ENCODE data around the gene EPO. TPM values are rescaled to one million over a fixed set of nuclear protein-coding genes. Genes with fewer than 3 reads are reported as not detected.

Gene EPO
- polyA plus RNA-seq, 1 donor (not counting 4 experiments of a cell fraction or from before 2014, with no cell fraction given): 0.35 TPM

- no peak overlapping the region for H3K9ac ChIP-seq (ENCODE audit: control insufficient read depth, extremely low read depth, insufficient read depth, low read length)
- H3K9me1 ChIP-seq (ENCODE audit: control insufficient read depth, extremely low read depth, insufficient read depth, low read length): no peaks in the 10 kb centered on the region
- FAIRE-seq: no peak
- H3K4me2 ChIP-seq (ENCODE audit: control insufficient read depth, extremely low read depth, insufficient read depth, low read depth, low read length): no peak overlapping the region
- dilution Hi-C loops (cut with MboI; ENCODE audit: extremely low pct_ligation_motif_present, low sequenced_read_pairs): no loop called here
- no peak for DNase-seq (ENCODE audit: low read depth, low spot score)
- H3K4me1 ChIP-seq (ENCODE audit: control insufficient read depth, extremely low read depth, insufficient read depth, low read length): peaks cover 16% of the 10 kb centered on the region
- H3K9me3 ChIP-seq (ENCODE audit: control insufficient read depth, low read depth, low read length): no peaks in the 10 kb centered on the region
- no peaks in the 10 kb centered on the region for H4K20me1 ChIP-seq (ENCODE audit: control insufficient read depth, extremely low read depth, insufficient read depth, low read length)
- peaks cover 17% of the 10 kb centered on the region for H3K27me3 ChIP-seq (ENCODE audit: control insufficient read depth, extremely low read depth, insufficient read depth, low read length)
- no peaks in the 10 kb centered on the region for H3K79me2 ChIP-seq (ENCODE audit: control insufficient read depth, insufficient read depth, low read length)
- no peaks in the 10 kb centered on the region for H3K36me3 ChIP-seq (ENCODE audit: control insufficient read depth in 2 of 2, extremely low read depth in 1 of 2, insufficient read depth in 2 of 2, low read length in 2 of 2)
- H3K4me3 ChIP-seq (ENCODE audit: control insufficient read depth in 2 of 3, extremely low read depth in 1 of 3, insufficient read depth in 2 of 3, low read depth in 1 of 3, low read length in 3 of 3): no peak overlapping the region
- H3K27ac ChIP-seq (ENCODE audit: control insufficient read depth, insufficient read depth, low read length): no peak overlapping the region
- H2AFZ ChIP-seq (ENCODE audit: control insufficient read depth, low read length): no peak overlapping the region
- no peak for TF ChIP-seq EZH2 (IDR thresholded peaks at IDR 0.05; ENCODE audit: low read length)
- no peak for TF ChIP-seq CTCF (optimal IDR thresholded peaks at IDR 0.05 in 1 of 3, IDR thresholded peaks at IDR 0.05 in 1 of 3, conservative IDR thresholded peaks at IDR 0.05 in 1 of 3; ENCODE audit: extremely low read depth in 1 of 3, insufficient read depth in 2 of 3, low read length in 3 of 3)
Measured at GRCh38 chr7:100721505-100721812, 1.2 kb downstream of the EPO start.

DNA sequence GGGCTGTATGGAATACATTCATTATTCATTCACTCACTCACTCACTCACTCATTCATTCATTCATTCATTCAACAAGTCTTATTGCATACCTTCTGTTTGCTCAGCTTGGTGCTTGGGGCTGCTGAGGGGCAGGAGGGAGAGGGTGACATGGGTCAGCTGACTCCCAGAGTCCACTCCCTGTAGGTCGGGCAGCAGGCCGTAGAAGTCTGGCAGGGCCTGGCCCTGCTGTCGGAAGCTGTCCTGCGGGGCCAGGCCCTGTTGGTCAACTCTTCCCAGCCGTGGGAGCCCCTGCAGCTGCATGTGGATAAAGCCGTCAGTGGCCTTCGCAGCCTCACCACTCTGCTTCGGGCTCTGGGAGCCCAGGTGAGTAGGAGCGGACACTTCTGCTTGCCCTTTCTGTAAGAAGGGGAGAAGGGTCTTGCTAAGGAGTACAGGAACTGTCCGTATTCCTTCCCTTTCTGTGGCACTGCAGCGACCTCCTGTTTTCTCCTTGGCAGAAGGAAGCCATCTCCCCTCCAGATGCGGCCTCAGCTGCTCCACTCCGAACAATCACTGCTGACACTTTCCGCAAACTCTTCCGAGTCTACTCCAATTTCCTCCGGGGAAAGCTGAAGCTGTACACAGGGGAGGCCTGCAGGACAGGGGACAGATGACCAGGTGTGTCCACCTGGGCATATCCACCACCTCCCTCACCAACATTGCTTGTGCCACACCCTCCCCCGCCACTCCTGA lies 2.4 kb downstream of the EPO start:
- Histone ChIP-seq H3K27me3 (ENCODE audit: control insufficient read depth, extremely low read depth, insufficient read depth, low read length) (peaks cover 17% of the 10 kb centered on the region), H3K36me3 (ENCODE audit: control insufficient read depth in 2 of 2, extremely low read depth in 1 of 2, insufficient read depth in 2 of 2, low read length in 2 of 2) (no peaks in the 10 kb centered on the region), H3K9me3 (ENCODE audit: control insufficient read depth, low read depth, low read length) (no peaks in the 10 kb centered on the region), H3K4me1 (ENCODE audit: control insufficient read depth, extremely low read depth, insufficient read depth, low read length) (peaks cover 19% of the 10 kb centered on the region), H3K9me1 (ENCODE audit: control insufficient read depth, extremely low read depth, insufficient read depth, low read length) (no peaks in the 10 kb centered on the region), H3K27ac (ENCODE audit: control insufficient read depth, insufficient read depth, low read length) (no peak overlapping the region), H2AFZ (ENCODE audit: control insufficient read depth, low read length) (no peak overlapping the region), H3K4me3 (ENCODE audit: control insufficient read depth in 2 of 3, extremely low read depth in 1 of 3, insufficient read depth in 2 of 3, low read depth in 1 of 3, low read length in 3 of 3) (no peak overlapping the region), H3K9ac (ENCODE audit: control insufficient read depth, extremely low read depth, insufficient read depth, low read length) (no peak overlapping the region), H4K20me1 (ENCODE audit: control insufficient read depth, extremely low read depth, insufficient read depth, low read length) (no peaks in the 10 kb centered on the region), H3K79me2 (ENCODE audit: control insufficient read depth, insufficient read depth, low read length) (no peaks in the 10 kb centered on the region), H3K4me2 (ENCODE audit: control insufficient read depth, extremely low read depth, insufficient read depth, low read depth, low read length) (no peak overlapping the region)
- no peak for FAIRE-seq
- dilution Hi-C loops (cut with MboI; ENCODE audit: extremely low pct_ligation_motif_present, low sequenced_read_pairs): no loop called here
- no peak for TF ChIP-seq CTCF (optimal IDR thresholded peaks at IDR 0.05 in 1 of 3, IDR thresholded peaks at IDR 0.05 in 1 of 3, conservative IDR thresholded peaks at IDR 0.05 in 1 of 3; ENCODE audit: extremely low read depth in 1 of 3, insufficient read depth in 2 of 3, low read length in 3 of 3)
- TF ChIP-seq EZH2 (IDR thresholded peaks at IDR 0.05; ENCODE audit: low read length): no peak
- DNase-seq (ENCODE audit: low read depth, low spot score): no peak
